GM12892 (cell line): ENCODE measurements around the gene TLCD4.

Source experiments
- POLR2A ChIP-seq: IDR thresholded peaks from 2 replicates; pipeline ENCODE4 v1.6.1; 2011; ENCODE audit warnings: low read depth, low read length, control low read depth
- POLR2AphosphoS5 ChIP-seq: IDR thresholded peaks from 2 replicates; pipeline ENCODE4 v1.6.1; 2011; ENCODE audit warnings: low read depth, low read length, control low read depth

DNA sequence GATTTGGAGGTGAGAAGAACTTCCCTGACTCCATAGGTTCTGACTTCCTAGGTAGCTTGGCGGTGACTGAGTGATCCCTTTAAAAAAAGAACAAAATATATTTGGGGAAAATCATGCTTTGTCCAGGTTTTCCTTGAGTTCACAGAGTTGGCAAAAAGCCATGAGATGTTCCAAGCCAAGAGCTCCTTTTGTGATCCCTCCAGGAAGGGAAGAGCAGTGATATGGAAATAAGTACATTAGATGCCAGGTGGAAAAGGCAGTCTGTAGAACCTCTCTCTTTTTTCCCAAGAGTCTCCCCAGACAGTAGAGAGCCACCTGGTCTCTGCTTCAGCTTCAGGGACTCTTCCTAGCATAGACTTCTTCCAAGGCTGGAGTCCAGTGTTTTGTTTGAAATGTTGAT is 10.2 kb downstream of the TLCD4 start:
- TF ChIP-seq POLR2A (no peak), POLR2AphosphoS5 (no peak)
